K562 (cell line): ENCODE measurements around the gene MINPP1. TPM values are rescaled to one million over a fixed set of nuclear protein-coding genes. Genes with fewer than 3 reads are reported as not detected.

Experiments used
- CHD4 ChIP-seq: fragments of 200-600 bp; sonication (generic); IDR thresholded peaks from 3 replicates; pipeline ENCODE4 v1.6.1; 2012; ENCODE audit warnings: low read depth, mild to moderate bottlenecking, mixed read lengths, low read length, inconsistent platforms; ENCODE audit not compliant: insufficient read depth, insufficient replicate concordance, poor library complexity, severe bottlenecking
- E2F6 ChIP-seq, 2 experiments: IDR thresholded peaks; 2 replicates each; pipeline ENCODE4 v1.6.1; 2011; ENCODE audit warnings: borderline replicate concordance in 1 of 2, control low read depth in 1 of 2, low read depth in 1 of 2, low read length in 1 of 2, mild to moderate bottlenecking in 1 of 2, mixed read lengths in 1 of 2, moderate library complexity in 1 of 2; ENCODE audit not compliant: insufficient read depth in 1 of 2, insufficient read length in 1 of 2, poor library complexity in 1 of 2, severe bottlenecking in 1 of 2; ENCODE audit errors: extremely low read depth in 1 of 2
- GTF3C2 ChIP-seq: IDR thresholded peaks from 3 replicates; pipeline ENCODE4 v1.6.1; 2011; ENCODE audit warnings: borderline replicate concordance, mild to moderate bottlenecking, moderate library complexity; ENCODE audit not compliant: insufficient read length; ENCODE audit errors: extremely low read depth
- HDGF ChIP-seq: fragments of 450-650 bp; IDR thresholded peaks from 2 replicates; pipeline ENCODE4 v1.6.1; 2016
- KDM2B ChIP-seq: fragments of 250-450 bp; sonication (Bioruptor Pico); IDR thresholded peaks from 2 replicates; pipeline ENCODE4 v1.8.0; 2021; ENCODE audit warnings: mild to moderate bottlenecking, moderate library complexity
- NONO ChIP-seq, 2 experiments: fragments of 200-400 bp in 1 of 2; fragments of 450-650 bp in 1 of 2; formaldehyde crosslinking in 1 of 2; IDR thresholded peaks; 2 replicates each; pipeline ENCODE4 v1.6.1; 2017; ENCODE audit warnings: low read depth in 2 of 2, mild to moderate bottlenecking in 2 of 2, moderate library complexity in 2 of 2, low read length in 1 of 2
- SRF ChIP-seq, 2 experiments: fragments of 250-450, 450-650 bp in 1 of 2; sonication (Bioruptor Pico) in 1 of 2; sonication (generic) in 1 of 2; formaldehyde crosslinking; IDR thresholded peaks; 2 replicates each; pipeline versions ENCODE4 v1.5.0 to v1.5.1; 2020 to 2022; ENCODE audit warnings: mild to moderate bottlenecking in 1 of 2, missing genetic modification reagents in 1 of 2
- TAF15 ChIP-seq: fragments of 200-400 bp; formaldehyde crosslinking; IDR thresholded peaks from 2 replicates; pipeline ENCODE4 v1.6.1; 2017; ENCODE audit warnings: mild to moderate bottlenecking, low read depth, low read length, moderate library complexity
- TAF9B ChIP-seq: fragments of 450-650 bp; IDR thresholded peaks from 2 replicates; pipeline ENCODE4 v1.6.1; 2018; ENCODE audit warnings: mild to moderate bottlenecking; ENCODE audit not compliant: partially characterized antibody
- TSC22D4 ChIP-seq: fragments of 450-650 bp; IDR thresholded peaks from 2 replicates; pipeline ENCODE4 v1.6.1; 2016; ENCODE audit warnings: missing genetic modification characterization, missing biosample characterization, control low read depth
- ZNF699 ChIP-seq: fragments of 250-450 bp; sonication (Bioruptor Pico); IDR thresholded peaks from 2 replicates; pipeline ENCODE4 v1.8.0; 2021; ENCODE audit warnings: mild to moderate bottlenecking, moderate library complexity; ENCODE audit not compliant: insufficient replicate concordance
- polyA plus RNA-seq, 8 experiments: library from polyadenylated mRNA; depleted of rRNA in 4 of 8; stranded (reverse) in 5 of 8; unstranded in 3 of 8; fragments of >200 nt; fragmentation: Nextera tagmentation in 2 of 8; fragmentation: Illumina TruSeq in 1 of 8; extraction: Ambion mirVana in 2 of 8; extraction: Trizol in 1 of 8; gene quantifications; 2 replicates each; pipeline versions ENCODE4 v1.2.1 to v1.2.3, GENCODE V29; 2011 to 2014; ENCODE audit warnings: inconsistent platforms in 1 of 8, missing spikeins in 1 of 8
- total RNA-seq, 7 experiments: library from RNA; depleted of rRNA in 6 of 7; stranded (reverse); fragments of >200 nt in 6 of 7; fragmentation: Illumina TruSeq in 2 of 7; extraction: Trizol in 2 of 7; gene quantifications; 2 replicates each; pipeline versions ENCODE4 v1.2.1 to v1.2.3, GENCODE V29; 2011 to 2021; ENCODE audit warnings: low replicate concordance in 1 of 7
- TF ChIP-seq, protein P1 (sequence below): fragments of 450-650 bp; IDR thresholded peaks from 2 replicates; pipeline ENCODE4 v1.6.1; 2017; ENCODE audit warnings: mild to moderate bottlenecking, moderate library complexity
- TF ChIP-seq, protein P2 (sequence below): sonication (generic); formaldehyde crosslinking; IDR thresholded peaks from 2 replicates; pipeline ENCODE4 v1.8.0; 2023; ENCODE audit warnings: missing genetic modification reagents, mild to moderate bottlenecking, borderline replicate concordance

MINPP1 gene
- total and polyA plus RNA-seq, 9 of the 15 experiments (the other 6 are each of a cell fraction or from before 2014, with no cell fraction given): 11.5 to 44.5 (median 27.1) TPM

DNA sequence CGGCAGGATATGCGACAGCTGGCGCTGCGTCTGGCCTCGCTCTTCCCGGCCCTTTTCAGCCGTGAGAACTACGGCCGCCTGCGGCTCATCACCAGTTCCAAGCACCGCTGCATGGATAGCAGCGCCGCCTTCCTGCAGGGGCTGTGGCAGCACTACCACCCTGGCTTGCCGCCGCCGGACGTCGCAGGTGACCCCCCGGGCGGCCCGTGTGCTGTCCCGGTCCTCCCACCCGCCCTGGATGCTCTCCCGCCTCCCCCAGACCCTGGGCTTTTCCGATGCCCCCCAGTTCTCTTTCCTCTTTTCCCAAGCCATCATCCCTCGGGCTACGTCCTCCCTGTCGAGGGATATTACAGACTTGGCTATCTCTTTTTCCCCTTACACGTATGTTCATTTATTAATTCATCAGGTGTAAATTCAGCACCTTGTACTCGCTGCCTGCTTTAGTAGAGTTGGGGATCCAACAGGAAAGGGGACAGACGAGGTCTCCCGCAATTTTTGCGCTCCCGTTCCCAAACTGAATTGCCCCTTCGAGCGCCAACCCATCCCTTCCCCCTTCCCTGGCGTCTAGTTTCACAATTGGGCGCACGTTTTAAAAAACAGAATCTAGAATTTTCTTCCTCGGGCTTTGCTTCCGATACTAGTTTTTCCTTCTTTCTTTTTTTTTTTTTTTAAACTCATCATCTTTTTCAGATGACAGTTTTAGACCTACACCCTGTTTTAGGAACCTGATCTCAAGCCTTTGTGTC, 846 bp downstream of the MINPP1 start (continued):
- TF ChIP-seq E2F6 (IDR thresholded peaks at IDR 0.05; ENCODE audit: borderline replicate concordance in 1 of 2, extremely low read depth in 1 of 2, insufficient read depth in 1 of 2, insufficient read length in 1 of 2, low read depth in 1 of 2, low read length in 1 of 2, poor library complexity in 1 of 2, severe bottlenecking in 1 of 2): peak in 1 of 2 experiments; percentile 50
- TF ChIP-seq, protein P1, sequence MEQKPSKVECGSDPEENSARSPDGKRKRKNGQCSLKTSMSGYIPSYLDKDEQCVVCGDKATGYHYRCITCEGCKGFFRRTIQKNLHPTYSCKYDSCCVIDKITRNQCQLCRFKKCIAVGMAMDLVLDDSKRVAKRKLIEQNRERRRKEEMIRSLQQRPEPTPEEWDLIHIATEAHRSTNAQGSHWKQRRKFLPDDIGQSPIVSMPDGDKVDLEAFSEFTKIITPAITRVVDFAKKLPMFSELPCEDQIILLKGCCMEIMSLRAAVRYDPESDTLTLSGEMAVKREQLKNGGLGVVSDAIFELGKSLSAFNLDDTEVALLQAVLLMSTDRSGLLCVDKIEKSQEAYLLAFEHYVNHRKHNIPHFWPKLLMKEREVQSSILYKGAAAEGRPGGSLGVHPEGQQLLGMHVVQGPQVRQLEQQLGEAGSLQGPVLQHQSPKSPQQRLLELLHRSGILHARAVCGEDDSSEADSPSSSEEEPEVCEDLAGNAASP: no peak
- TF ChIP-seq GTF3C2: no peak
- TF ChIP-seq CHD4: no peak
- TF ChIP-seq TAF9B: no peak
- TF ChIP-seq TAF15: no peak
- no peak for TF ChIP-seq ZNF699 (CRISPR knock-in tag)
- TF ChIP-seq NONO (IDR thresholded peaks at IDR 0.05; ENCODE audit: low read depth in 2 of 2, low read length in 1 of 2): no peak
- TF ChIP-seq KDM2B (CRISPR knock-in tag): no peak
- TF ChIP-seq TSC22D4 (tag): no peak
- peak in 1 of 2 experiments; percentile 74; a peak in 1 of 4 replicates for TF ChIP-seq SRF (CRISPR knock-in tag; IDR thresholded peaks at IDR 0.05)
- TF ChIP-seq HDGF: no peak
- TF ChIP-seq, protein P2, sequence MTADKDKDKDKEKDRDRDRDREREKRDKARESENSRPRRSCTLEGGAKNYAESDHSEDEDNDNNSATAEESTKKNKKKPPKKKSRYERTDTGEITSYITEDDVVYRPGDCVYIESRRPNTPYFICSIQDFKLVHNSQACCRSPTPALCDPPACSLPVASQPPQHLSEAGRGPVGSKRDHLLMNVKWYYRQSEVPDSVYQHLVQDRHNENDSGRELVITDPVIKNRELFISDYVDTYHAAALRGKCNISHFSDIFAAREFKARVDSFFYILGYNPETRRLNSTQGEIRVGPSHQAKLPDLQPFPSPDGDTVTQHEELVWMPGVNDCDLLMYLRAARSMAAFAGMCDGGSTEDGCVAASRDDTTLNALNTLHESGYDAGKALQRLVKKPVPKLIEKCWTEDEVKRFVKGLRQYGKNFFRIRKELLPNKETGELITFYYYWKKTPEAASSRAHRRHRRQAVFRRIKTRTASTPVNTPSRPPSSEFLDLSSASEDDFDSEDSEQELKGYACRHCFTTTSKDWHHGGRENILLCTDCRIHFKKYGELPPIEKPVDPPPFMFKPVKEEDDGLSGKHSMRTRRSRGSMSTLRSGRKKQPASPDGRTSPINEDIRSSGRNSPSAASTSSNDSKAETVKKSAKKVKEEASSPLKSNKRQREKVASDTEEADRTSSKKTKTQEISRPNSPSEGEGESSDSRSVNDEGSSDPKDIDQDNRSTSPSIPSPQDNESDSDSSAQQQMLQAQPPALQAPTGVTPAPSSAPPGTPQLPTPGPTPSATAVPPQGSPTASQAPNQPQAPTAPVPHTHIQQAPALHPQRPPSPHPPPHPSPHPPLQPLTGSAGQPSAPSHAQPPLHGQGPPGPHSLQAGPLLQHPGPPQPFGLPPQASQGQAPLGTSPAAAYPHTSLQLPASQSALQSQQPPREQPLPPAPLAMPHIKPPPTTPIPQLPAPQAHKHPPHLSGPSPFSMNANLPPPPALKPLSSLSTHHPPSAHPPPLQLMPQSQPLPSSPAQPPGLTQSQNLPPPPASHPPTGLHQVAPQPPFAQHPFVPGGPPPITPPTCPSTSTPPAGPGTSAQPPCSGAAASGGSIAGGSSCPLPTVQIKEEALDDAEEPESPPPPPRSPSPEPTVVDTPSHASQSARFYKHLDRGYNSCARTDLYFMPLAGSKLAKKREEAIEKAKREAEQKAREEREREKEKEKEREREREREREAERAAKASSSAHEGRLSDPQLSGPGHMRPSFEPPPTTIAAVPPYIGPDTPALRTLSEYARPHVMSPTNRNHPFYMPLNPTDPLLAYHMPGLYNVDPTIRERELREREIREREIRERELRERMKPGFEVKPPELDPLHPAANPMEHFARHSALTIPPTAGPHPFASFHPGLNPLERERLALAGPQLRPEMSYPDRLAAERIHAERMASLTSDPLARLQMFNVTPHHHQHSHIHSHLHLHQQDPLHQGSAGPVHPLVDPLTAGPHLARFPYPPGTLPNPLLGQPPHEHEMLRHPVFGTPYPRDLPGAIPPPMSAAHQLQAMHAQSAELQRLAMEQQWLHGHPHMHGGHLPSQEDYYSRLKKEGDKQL (CRISPR knock-in tag): no peak
